Measurements from ENCODE around the gene SLC12A9. TPM values are rescaled to one million over a fixed set of nuclear protein-coding genes. Genes with fewer than 3 reads are reported as not detected.
"Not testable (repeated sequence)": the region's sequence is repeated elsewhere in the genome, so short reads cannot be mapped to it uniquely, and the experiment has no call there.

Gene SLC12A9
- total RNA-seq, 1 donor from 2014 or later = 37.1 TPM

DNA sequence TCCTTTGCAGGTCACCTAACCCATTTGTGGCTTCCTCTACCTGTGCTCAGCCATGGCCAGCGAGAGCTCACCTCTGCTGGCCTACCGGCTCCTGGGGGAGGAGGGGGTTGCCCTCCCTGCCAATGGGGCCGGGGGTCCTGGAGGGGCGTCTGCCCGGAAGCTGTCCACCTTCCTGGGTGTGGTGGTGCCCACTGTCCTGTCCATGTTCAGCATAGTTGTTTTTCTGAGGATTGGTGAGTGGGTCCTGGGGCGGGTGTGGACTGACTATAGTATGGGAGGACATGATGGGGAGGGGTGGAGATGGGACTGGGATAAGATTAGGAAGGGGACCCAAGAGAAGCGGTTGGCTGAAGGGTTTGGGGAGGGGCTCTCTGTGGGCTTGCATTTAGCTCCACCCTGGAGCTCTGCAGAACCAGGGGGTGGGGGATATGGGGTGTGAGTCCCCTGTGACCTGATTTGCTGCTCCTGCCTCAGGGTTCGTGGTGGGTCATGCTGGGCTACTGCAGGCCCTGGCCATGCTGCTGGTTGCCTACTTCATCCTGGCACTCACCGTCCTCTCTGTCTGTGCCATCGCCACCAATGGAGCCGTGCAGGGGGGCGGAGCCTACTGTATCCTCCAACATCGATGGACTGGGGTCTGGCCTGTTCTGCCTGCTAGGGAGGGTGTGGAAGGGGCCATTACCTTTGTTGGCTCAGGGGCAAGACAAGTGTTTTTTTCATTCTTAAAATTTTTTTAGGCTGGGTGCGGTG lies 1.8 kb downstream of the SLC12A9 start:
- no peak overlapping the region for H3K27ac Mint-ChIP-seq
- no peaks in the 10 kb centered on the region for H3K27me3 Mint-ChIP-seq
- H3K9me3 Mint-ChIP-seq = no peaks in the 10 kb centered on the region
- TF ChIP-seq CTCF (conservative IDR thresholded peaks at IDR 0.05) = no peak
- no peak overlapping the region for H3K4me3 Mint-ChIP-seq
- peaks cover 4% of the 10 kb centered on the region for H3K4me1 Mint-ChIP-seq (ENCODE audit: unreplicated experiment)
- DNase-seq (ENCODE audit: extremely low spot score, unreplicated experiment) = no peak
- no peaks in the 10 kb centered on the region for H3K36me3 Mint-ChIP-seq

GRCh38 chr7:100854899-100855298 lies 2.4 kb downstream of the SLC12A9 start:
- DNase-seq (ENCODE audit: extremely low spot score, unreplicated experiment); H3K4me1 Mint-ChIP-seq (ENCODE audit: unreplicated experiment); H3K9me3 Mint-ChIP-seq; H3K36me3 Mint-ChIP-seq; H3K27me3 Mint-ChIP-seq; H3K4me3 Mint-ChIP-seq; H3K27ac Mint-ChIP-seq: not testable (repeated sequence)

DNA sequence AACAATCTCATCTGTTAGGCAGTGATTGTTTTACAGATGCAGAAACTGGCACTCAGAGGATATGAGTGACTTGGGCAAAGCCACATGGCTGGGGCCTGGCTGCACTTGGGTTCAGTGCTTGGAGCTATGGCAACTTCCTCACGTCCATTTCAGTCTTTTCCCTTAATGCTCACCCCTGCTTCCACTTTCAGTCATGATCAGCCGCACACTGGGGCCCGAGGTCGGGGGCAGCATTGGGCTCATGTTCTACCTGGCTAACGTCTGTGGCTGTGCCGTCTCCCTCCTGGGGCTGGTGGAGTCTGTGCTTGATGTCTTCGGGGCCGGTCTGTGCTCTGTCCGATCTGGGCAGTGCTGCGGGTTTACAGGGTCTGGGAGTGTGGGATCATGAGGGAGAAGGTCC lies 3.0 kb downstream of the SLC12A9 start:
- H3K27ac Mint-ChIP-seq = no peak overlapping the region
- peak overlapping the region; percentile 0 for H3K4me3 Mint-ChIP-seq
- H3K27me3 Mint-ChIP-seq = no peaks in the 10 kb centered on the region
- H3K9me3 Mint-ChIP-seq = no peaks in the 10 kb centered on the region
- DNase-seq (ENCODE audit: extremely low spot score, unreplicated experiment) = no peak
- no peak for TF ChIP-seq CTCF (conservative IDR thresholded peaks at IDR 0.05)
- no peaks in the 10 kb centered on the region for H3K36me3 Mint-ChIP-seq
- peaks cover 4% of the 10 kb centered on the region for H3K4me1 Mint-ChIP-seq (ENCODE audit: unreplicated experiment)

DNA sequence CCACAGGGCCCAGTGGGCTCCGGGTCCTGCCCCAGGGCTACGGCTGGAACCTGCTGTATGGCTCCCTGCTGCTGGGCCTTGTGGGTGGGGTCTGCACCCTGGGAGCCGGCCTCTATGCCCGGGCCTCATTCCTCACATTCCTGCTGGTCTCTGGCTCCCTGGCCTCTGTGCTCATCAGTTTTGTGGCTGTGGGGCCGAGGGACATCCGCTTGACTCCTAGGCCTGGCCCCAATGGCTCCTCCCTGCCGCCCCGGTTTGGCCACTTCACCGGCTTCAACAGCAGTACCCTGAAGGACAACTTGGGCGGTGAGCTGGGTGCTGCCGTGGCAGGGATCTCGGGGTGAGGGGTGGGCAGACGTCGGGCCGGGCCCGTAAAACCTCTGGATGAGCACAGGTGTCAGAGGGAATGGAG lies 4.4 kb downstream of the SLC12A9 start:
- no peak for TF ChIP-seq CTCF (conservative IDR thresholded peaks at IDR 0.05)
- Mint-ChIP-seq H3K9me3 (no peaks in the 10 kb centered on the region), H3K27ac (peak overlapping the region; percentile 37), H3K4me1 (ENCODE audit: unreplicated experiment) (peaks cover 2% of the 10 kb centered on the region), H3K27me3 (no peaks in the 10 kb centered on the region), H3K4me3 (no peak overlapping the region), H3K36me3 (no peaks in the 10 kb centered on the region)
- DNase-seq (ENCODE audit: extremely low spot score, unreplicated experiment) = no peak

- TF ChIP-seq CTCF (conservative IDR thresholded peaks at IDR 0.05) = no peak
- H3K36me3 Mint-ChIP-seq = peaks cover 3% of the 10 kb centered on the region
- H3K4me3 Mint-ChIP-seq = no peak overlapping the region
- no peaks in the 10 kb centered on the region for H3K9me3 Mint-ChIP-seq
- no peaks in the 10 kb centered on the region for H3K27me3 Mint-ChIP-seq
- no peaks in the 10 kb centered on the region for H3K4me1 Mint-ChIP-seq (ENCODE audit: unreplicated experiment)
- no peak for DNase-seq (ENCODE audit: extremely low spot score, unreplicated experiment)
- H3K27ac Mint-ChIP-seq = no peak overlapping the region
Observed at GRCh38 chr7:100859856-100860255, 7.3 kb downstream of the SLC12A9 start.

DNA sequence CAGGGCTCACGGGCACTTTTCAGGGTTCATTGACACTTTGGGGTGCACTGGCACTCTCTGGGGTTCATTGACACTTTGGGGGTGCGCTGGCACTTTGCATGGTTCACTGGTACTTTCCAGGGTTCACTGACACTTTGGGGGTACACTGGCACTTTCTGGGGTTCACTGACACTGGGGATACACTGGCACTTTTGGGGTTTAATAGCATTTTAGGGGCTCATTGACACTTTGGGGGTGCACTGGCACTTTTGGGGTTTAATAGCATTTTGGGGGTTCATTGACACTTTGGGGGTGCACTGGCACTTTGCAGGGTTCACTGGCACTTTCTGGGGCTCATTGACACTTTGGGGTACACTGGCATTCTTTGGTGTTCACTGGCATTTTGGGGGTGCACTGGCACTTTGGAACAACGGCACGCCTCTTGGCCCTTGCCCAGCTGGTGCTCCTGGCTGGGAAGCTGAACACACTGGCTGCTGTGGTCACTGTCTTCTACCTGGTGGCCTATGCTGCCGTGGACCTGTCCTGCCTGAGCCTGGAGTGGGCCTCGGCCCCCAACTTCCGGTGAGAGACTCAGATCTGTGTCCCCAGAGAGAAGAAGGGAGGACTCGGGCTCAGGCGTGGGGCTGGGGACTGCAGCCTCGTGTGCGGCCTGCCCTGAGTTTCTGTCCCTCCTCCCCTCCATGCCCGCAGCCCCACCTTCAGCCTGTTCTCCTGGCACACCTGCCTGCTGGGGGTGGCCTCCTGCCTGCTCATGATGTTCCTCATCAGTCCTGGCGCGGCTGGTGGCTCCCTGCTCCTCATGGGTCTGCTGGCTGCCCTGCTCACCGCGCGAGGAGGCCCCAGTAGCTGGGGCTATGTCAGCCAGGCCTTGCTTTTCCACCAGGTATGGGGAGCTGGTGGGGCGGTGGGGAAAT lies 8.4 kb downstream of the SLC12A9 start:
- no peaks in the 10 kb centered on the region for H3K4me1 Mint-ChIP-seq (ENCODE audit: unreplicated experiment)
- no peak overlapping the region for H3K27ac Mint-ChIP-seq
- TF ChIP-seq CTCF (conservative IDR thresholded peaks at IDR 0.05) = no peak
- H3K36me3 Mint-ChIP-seq = peaks cover 3% of the 10 kb centered on the region
- DNase-seq (ENCODE audit: extremely low spot score, unreplicated experiment) = no peak
- H3K4me3 Mint-ChIP-seq = no peak overlapping the region
- H3K9me3 Mint-ChIP-seq = no peaks in the 10 kb centered on the region
- H3K27me3 Mint-ChIP-seq = no peaks in the 10 kb centered on the region

Data from type B pancreatic cell (in vitro differentiated cells).